Tibial nerve (tissue), 4 donors: ENCODE data around the gene MAPK8. TPM values are rescaled to one million over a fixed set of nuclear protein-coding genes. Genes with fewer than 3 reads are reported as not detected.

Experiments used
- DNase-seq, 2 donors: peaks; one replicate each; pipeline ENCODE4 v3.0.0-alpha.2; 2019; ENCODE audit warnings: low spot score in 2 of 2
- H3K27ac ChIP-seq, 4 donors: fragments of 200-600 bp; sonication (generic) in 3 of 4; one replicate each; pipeline ENCODE4 v1.5.1; 2017 to 2019; ENCODE audit warnings: mild to moderate bottlenecking in 1 of 4
- H3K27me3 ChIP-seq, 2 donors: fragments of 200-600 bp; sonication (generic) in 1 of 2; one replicate each; pipeline versions ENCODE4 v1.5.1 to v1.6.0; 2017 to 2019
- H3K36me3 ChIP-seq, 3 donors: fragments of 200-600 bp; sonication (generic); one replicate each; pipeline ENCODE4 v1.5.1; 2018 to 2019
- H3K4me1 ChIP-seq, 4 donors: fragments of 200-600 bp; sonication (generic) in 3 of 4; one replicate each; pipeline ENCODE4 v1.5.1; 2017 to 2019
- H3K4me3 ChIP-seq, 4 donors: fragments of 200-600 bp; sonication (generic) in 3 of 4; one replicate each; pipeline ENCODE4 v1.5.1; 2017 to 2019; ENCODE audit warnings: mild to moderate bottlenecking in 1 of 4, moderate library complexity in 1 of 4
- H3K9me3 ChIP-seq, 4 donors: fragments of 200-600 bp; sonication (generic) in 3 of 4; one replicate each; pipeline ENCODE4 v1.5.1; 2017 to 2019
- CTCF ChIP-seq, 5 experiments: fragments of 200-600 bp in 3 of 5; fragments of 450-650 bp in 2 of 5; sonication (generic) in 3 of 5; IDR thresholded peaks; one replicate each; pipeline ENCODE4 v1.5.1; 2016 to 2019; ENCODE audit warnings: antibody characterized with exemption in 5 of 5, mild to moderate bottlenecking in 3 of 5, moderate library complexity in 2 of 5
- EP300 ChIP-seq, 2 donors: sonication (generic); formaldehyde crosslinking; IDR thresholded peaks; one replicate each; pipeline ENCODE4 v1.6.1; 2017; ENCODE audit warnings: antibody characterized with exemption in 2 of 2, mild to moderate bottlenecking in 1 of 2
- POLR2A ChIP-seq, 2 donors: fragments of 450-650 bp; IDR thresholded peaks; one replicate each; pipeline ENCODE4 v1.6.1; 2017; ENCODE audit warnings: antibody characterized with exemption in 2 of 2, mild to moderate bottlenecking in 2 of 2, moderate library complexity in 2 of 2
- WGBS, 2 donors: methylation state at CpG; one replicate each; pipeline ENCODE4 v1.1.5; 2018; 5-methylcytosine and 5-hydroxymethylcytosine counted together
- total RNA-seq, 4 donors: library from RNA; depleted of rRNA; stranded (reverse); fragments of >200 nt; gene quantifications; one replicate each; pipeline ENCODE4 v1.1.0, GENCODE V29; 2016

Gene MAPK8
- total RNA-seq, 4 donors from 2014 or later = 53.4 to 65.6 (median 62.2) TPM

- no peaks in the 10 kb centered on the region for H3K36me3 ChIP-seq
- H3K4me3 ChIP-seq = no peak overlapping the region
- no peaks in the 10 kb centered on the region for H3K9me3 ChIP-seq
- DNase-seq = peak in 1 of 2 donors; percentile 5
- TF ChIP-seq CTCF (IDR thresholded peaks at IDR 0.05) (no peak), EP300 (IDR thresholded peaks at IDR 0.05) (no peak), POLR2A (IDR thresholded peaks at IDR 0.05) (no peak)
- H3K4me1 ChIP-seq = peaks cover 0 to 39% (median 10%) of the 10 kb centered on the region in 4 donors
- 48 to 51% methylated on average over 3 of the region's 3 CpGs for WGBS, 2 donors
- no peak overlapping the region for H3K27ac ChIP-seq
- H3K27me3 ChIP-seq = no peaks in the 10 kb centered on the region
Measured at GRCh38 chr10:48364659-48365405, 58.4 kb downstream of the MAPK8 start.

GRCh38 chr10:48365668-48366067 lies 59.2 kb downstream of the MAPK8 start:
- Histone ChIP-seq H3K4me3 (no peak overlapping the region), H3K27me3 (no peaks in the 10 kb centered on the region)

GRCh38 chr10:48366261-48366660 lies 59.8 kb downstream of the MAPK8 start:
- no peak for TF ChIP-seq CTCF (IDR thresholded peaks at IDR 0.05)
- no peak for TF ChIP-seq POLR2A (IDR thresholded peaks at IDR 0.05)
- TF ChIP-seq EP300 (IDR thresholded peaks at IDR 0.05) = no peak
- no peak for DNase-seq
- no peaks in the 10 kb centered on the region for H3K27me3 ChIP-seq
- no peaks in the 10 kb centered on the region for H3K36me3 ChIP-seq
- H3K4me3 ChIP-seq = no peak overlapping the region
- H3K9me3 ChIP-seq = no peaks in the 10 kb centered on the region
- peaks cover 0 to 32% (median 10%) of the 10 kb centered on the region in 4 donors for H3K4me1 ChIP-seq
- no peak overlapping the region for H3K27ac ChIP-seq

More at GRCh38 chr10:48365668-48366067, 59.2 kb downstream of the MAPK8 start:
- Histone ChIP-seq H3K4me1 (peaks cover 0 to 34% (median 10%) of the 10 kb centered on the region in 4 donors), H3K36me3 (no peaks in the 10 kb centered on the region), H3K9me3 (no peaks in the 10 kb centered on the region), H3K27ac (no peak overlapping the region)
- WGBS, 2 donors = 100% methylated on average over 1 of the region's 1 CpG
- TF ChIP-seq EP300 (IDR thresholded peaks at IDR 0.05) (no peak), POLR2A (IDR thresholded peaks at IDR 0.05) (no peak), CTCF (IDR thresholded peaks at IDR 0.05) (no peak)
- DNase-seq = no peak

GRCh38 chr10:48369501-48369900 lies 63.0 kb downstream of the MAPK8 start:
- no peak for TF ChIP-seq POLR2A (IDR thresholded peaks at IDR 0.05)
- no peak for TF ChIP-seq EP300 (IDR thresholded peaks at IDR 0.05)
- no peak for TF ChIP-seq CTCF (IDR thresholded peaks at IDR 0.05)
- Histone ChIP-seq H3K9me3 (no peaks in the 10 kb centered on the region), H3K27me3 (no peaks in the 10 kb centered on the region), H3K4me1 (peaks cover 0 to 18% (median 5%) of the 10 kb centered on the region in 4 donors), H3K36me3 (no peaks in the 10 kb centered on the region), H3K27ac (no peak overlapping the region), H3K4me3 (no peak overlapping the region)
- DNase-seq = no peak

GRCh38 chr10:48377751-48378530 lies 71.5 kb downstream of the MAPK8 start:
- H3K27ac ChIP-seq = no peak overlapping the region
- H3K27me3 ChIP-seq = no peaks in the 10 kb centered on the region
- no peak for TF ChIP-seq EP300 (IDR thresholded peaks at IDR 0.05)
- no peak for TF ChIP-seq CTCF (IDR thresholded peaks at IDR 0.05)
- TF ChIP-seq POLR2A (IDR thresholded peaks at IDR 0.05) = no peak
- WGBS, 2 donors = 89 to 95% methylated on average over 2 of the region's 2 CpGs
- no peak for DNase-seq
- H3K36me3 ChIP-seq = peaks cover 0 to 6% (median 0%) of the 10 kb centered on the region in 3 donors
- H3K4me1 ChIP-seq = no peaks in the 10 kb centered on the region
- no peak overlapping the region for H3K4me3 ChIP-seq
- H3K9me3 ChIP-seq = peaks cover 0 to 43% (median 10%) of the 10 kb centered on the region in 4 donors
